ENCODE measurements around the gene EMP3. TPM values are rescaled to one million over a fixed set of nuclear protein-coding genes. Genes with fewer than 3 reads are reported as not detected.

EMP3 gene
- total and polyA plus RNA-seq, 9 of the 15 experiments (the other 6 are each of a cell fraction or from before 2014, with no cell fraction given): 123 to 386 (median 296) TPM

DNA sequence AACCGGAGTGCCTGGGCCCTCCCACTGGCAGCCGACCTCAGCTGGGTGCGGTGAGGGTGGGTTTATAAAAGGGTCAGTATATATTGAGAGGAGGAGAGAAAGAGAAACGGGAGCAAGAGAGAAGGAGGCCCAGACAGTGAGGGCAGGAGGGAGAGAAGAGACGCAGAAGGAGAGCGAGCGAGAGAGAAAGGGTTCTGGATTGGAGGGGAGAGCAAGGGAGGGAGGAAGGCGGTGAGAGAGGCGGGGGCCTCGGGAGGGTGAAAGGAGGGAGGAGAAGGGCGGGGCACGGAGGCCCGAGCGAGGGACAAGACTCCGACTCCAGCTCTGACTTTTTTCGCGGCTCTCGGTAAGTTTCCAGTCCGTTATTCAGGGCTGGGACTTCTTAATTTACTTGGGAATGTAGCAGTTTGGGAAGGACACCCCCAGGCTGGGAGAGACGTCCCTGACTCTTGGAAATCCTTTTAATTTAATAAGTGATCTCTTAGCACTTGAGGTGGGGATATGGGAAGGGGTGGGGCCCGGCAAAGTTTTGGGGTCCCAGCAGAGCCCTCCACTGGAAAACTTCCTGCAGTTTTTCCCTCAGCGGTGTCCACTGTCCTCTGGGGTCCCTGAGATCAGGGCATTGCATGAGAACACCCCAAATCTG lies at the start of gene EMP3 (continued):
- no peak for TF ChIP-seq RBM14 (IDR thresholded peaks at IDR 0.05; ENCODE audit: borderline replicate concordance, insufficient read depth, low read depth, low read length)
- no peak; the same call in 1 of the 2 replicates for TF ChIP-seq ZNF316 (IDR thresholded peaks at IDR 0.05)
- TF ChIP-seq NEUROD1 (IDR thresholded peaks at IDR 0.05; ENCODE audit: borderline replicate concordance, low read depth, low read length, partially characterized antibody): no peak
- TF ChIP-seq, protein P1, sequence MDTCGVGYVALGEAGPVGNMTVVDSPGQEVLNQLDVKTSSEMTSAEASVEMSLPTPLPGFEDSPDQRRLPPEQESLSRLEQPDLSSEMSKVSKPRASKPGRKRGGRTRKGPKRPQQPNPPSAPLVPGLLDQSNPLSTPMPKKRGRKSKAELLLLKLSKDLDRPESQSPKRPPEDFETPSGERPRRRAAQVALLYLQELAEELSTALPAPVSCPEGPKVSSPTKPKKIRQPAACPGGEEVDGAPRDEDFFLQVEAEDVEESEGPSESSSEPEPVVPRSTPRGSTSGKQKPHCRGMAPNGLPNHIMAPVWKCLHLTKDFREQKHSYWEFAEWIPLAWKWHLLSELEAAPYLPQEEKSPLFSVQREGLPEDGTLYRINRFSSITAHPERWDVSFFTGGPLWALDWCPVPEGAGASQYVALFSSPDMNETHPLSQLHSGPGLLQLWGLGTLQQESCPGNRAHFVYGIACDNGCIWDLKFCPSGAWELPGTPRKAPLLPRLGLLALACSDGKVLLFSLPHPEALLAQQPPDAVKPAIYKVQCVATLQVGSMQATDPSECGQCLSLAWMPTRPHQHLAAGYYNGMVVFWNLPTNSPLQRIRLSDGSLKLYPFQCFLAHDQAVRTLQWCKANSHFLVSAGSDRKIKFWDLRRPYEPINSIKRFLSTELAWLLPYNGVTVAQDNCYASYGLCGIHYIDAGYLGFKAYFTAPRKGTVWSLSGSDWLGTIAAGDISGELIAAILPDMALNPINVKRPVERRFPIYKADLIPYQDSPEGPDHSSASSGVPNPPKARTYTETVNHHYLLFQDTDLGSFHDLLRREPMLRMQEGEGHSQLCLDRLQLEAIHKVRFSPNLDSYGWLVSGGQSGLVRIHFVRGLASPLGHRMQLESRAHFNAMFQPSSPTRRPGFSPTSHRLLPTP (IDR thresholded peaks at IDR 0.05; ENCODE audit: borderline replicate concordance, extremely low read depth, insufficient read length): no peak
- no peak for TF ChIP-seq ZNF12 (CRISPR knock-in tag; IDR thresholded peaks at IDR 0.05)
- TF ChIP-seq ZNF785 (CRISPR knock-in tag; IDR thresholded peaks at IDR 0.05): no peak
- TF ChIP-seq RFX7 (CRISPR knock-in tag; IDR thresholded peaks at IDR 0.05): peak; percentile 71; the same call in 1 of the 2 replicates
- no peak for TF ChIP-seq BRCA1 (IDR thresholded peaks at IDR 0.05)
- no peak for TF ChIP-seq BRCA1 (CRISPR knock-in tag; IDR thresholded peaks at IDR 0.05)
- TF ChIP-seq, protein P2, sequence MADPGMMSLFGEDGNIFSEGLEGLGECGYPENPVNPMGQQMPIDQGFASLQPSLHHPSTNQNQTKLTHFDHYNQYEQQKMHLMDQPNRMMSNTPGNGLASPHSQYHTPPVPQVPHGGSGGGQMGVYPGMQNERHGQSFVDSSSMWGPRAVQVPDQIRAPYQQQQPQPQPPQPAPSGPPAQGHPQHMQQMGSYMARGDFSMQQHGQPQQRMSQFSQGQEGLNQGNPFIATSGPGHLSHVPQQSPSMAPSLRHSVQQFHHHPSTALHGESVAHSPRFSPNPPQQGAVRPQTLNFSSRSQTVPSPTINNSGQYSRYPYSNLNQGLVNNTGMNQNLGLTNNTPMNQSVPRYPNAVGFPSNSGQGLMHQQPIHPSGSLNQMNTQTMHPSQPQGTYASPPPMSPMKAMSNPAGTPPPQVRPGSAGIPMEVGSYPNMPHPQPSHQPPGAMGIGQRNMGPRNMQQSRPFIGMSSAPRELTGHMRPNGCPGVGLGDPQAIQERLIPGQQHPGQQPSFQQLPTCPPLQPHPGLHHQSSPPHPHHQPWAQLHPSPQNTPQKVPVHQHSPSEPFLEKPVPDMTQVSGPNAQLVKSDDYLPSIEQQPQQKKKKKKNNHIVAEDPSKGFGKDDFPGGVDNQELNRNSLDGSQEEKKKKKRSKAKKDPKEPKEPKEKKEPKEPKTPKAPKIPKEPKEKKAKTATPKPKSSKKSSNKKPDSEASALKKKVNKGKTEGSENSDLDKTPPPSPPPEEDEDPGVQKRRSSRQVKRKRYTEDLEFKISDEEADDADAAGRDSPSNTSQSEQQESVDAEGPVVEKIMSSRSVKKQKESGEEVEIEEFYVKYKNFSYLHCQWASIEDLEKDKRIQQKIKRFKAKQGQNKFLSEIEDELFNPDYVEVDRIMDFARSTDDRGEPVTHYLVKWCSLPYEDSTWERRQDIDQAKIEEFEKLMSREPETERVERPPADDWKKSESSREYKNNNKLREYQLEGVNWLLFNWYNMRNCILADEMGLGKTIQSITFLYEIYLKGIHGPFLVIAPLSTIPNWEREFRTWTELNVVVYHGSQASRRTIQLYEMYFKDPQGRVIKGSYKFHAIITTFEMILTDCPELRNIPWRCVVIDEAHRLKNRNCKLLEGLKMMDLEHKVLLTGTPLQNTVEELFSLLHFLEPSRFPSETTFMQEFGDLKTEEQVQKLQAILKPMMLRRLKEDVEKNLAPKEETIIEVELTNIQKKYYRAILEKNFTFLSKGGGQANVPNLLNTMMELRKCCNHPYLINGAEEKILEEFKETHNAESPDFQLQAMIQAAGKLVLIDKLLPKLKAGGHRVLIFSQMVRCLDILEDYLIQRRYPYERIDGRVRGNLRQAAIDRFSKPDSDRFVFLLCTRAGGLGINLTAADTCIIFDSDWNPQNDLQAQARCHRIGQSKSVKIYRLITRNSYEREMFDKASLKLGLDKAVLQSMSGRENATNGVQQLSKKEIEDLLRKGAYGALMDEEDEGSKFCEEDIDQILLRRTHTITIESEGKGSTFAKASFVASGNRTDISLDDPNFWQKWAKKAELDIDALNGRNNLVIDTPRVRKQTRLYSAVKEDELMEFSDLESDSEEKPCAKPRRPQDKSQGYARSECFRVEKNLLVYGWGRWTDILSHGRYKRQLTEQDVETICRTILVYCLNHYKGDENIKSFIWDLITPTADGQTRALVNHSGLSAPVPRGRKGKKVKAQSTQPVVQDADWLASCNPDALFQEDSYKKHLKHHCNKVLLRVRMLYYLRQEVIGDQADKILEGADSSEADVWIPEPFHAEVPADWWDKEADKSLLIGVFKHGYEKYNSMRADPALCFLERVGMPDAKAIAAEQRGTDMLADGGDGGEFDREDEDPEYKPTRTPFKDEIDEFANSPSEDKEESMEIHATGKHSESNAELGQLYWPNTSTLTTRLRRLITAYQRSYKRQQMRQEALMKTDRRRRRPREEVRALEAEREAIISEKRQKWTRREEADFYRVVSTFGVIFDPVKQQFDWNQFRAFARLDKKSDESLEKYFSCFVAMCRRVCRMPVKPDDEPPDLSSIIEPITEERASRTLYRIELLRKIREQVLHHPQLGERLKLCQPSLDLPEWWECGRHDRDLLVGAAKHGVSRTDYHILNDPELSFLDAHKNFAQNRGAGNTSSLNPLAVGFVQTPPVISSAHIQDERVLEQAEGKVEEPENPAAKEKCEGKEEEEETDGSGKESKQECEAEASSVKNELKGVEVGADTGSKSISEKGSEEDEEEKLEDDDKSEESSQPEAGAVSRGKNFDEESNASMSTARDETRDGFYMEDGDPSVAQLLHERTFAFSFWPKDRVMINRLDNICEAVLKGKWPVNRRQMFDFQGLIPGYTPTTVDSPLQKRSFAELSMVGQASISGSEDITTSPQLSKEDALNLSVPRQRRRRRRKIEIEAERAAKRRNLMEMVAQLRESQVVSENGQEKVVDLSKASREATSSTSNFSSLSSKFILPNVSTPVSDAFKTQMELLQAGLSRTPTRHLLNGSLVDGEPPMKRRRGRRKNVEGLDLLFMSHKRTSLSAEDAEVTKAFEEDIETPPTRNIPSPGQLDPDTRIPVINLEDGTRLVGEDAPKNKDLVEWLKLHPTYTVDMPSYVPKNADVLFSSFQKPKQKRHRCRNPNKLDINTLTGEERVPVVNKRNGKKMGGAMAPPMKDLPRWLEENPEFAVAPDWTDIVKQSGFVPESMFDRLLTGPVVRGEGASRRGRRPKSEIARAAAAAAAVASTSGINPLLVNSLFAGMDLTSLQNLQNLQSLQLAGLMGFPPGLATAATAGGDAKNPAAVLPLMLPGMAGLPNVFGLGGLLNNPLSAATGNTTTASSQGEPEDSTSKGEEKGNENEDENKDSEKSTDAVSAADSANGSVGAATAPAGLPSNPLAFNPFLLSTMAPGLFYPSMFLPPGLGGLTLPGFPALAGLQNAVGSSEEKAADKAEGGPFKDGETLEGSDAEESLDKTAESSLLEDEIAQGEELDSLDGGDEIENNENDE (IDR thresholded peaks at IDR 0.05; ENCODE audit: low read depth, low read length): no peak
- TF ChIP-seq, protein P3, sequence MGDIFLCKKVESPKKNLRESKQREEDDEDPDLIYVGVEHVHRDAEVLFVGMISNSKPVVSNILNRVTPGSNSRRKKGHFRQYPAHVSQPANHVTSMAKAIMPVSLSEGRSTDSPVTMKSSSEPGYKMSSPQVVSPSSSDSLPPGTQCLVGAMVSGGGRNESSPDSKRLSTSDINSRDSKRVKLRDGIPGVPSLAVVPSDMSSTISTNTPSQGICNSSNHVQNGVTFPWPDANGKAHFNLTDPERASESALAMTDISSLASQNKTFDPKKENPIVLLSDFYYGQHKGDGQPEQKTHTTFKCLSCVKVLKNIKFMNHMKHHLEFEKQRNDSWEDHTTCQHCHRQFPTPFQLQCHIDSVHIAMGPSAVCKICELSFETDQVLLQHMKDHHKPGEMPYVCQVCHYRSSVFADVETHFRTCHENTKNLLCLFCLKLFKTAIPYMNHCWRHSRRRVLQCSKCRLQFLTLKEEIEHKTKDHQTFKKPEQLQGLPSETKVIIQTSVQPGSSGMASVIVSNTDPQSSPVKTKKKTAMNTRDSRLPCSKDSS (IDR thresholded peaks at IDR 0.05; ENCODE audit: low read depth, partially characterized antibody): no peak
- TF ChIP-seq PYGO2 (tag; IDR thresholded peaks at IDR 0.05): no peak

All from K562 (cell line).